Fibroblast of mammary gland (primary cell): Measurements from ENCODE around the gene LY86.

Experiments
- DNase-seq: peaks from one replicate; pipeline ENCODE4 v3.0.0-alpha.2; 2010; ENCODE audit warnings: low read depth
- H3K4me3 ChIP-seq: 2 replicates; pipeline ENCODE4 v1.5.1; 2011; ENCODE audit warnings: low read depth, mild to moderate bottlenecking, low read length, moderate library complexity; ENCODE audit not compliant: control insufficient read depth
- CTCF ChIP-seq: conservative IDR thresholded peaks from 2 replicates; pipeline ENCODE4 v1.5.1; 2011; ENCODE audit warnings: low read depth, low read length, inconsistent platforms; ENCODE audit not compliant: control insufficient read depth, insufficient read depth

The LY86 gene

GRCh38 chr6:6588064-6588923 is at the start of gene LY86:
TSS of gene LY86 (plus strand) at chr6:6588720. CDS start at chr6:6588735, 15 bp downstream.
- H3K4me3 ChIP-seq, result no peak within 1 kb of the TSS
- no peak for DNase-seq
- no peak for TF ChIP-seq CTCF

DNA sequence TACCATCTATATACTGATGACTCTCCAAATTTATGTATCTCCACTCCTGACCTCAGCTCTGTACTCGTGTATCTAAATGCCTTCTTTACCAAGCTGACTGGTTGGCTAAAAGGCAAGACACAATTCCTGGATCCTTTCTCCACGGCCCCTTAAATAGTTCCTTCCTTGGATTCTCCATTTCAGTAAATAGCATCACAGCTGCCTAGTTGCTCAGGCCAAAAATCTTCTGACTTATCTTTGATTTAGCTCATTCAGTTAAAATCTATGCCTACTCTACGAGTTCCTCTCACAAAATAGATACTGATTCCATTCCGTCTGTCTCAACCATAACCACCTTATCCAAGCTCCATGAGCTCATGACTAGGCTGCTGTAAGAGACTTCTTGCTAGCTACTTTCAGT is 49.5 kb upstream of the LY86 start:
- no peak for TF ChIP-seq CTCF
- DNase-seq, result no peak
- no peak overlapping the region for H3K4me3 ChIP-seq

DNA sequence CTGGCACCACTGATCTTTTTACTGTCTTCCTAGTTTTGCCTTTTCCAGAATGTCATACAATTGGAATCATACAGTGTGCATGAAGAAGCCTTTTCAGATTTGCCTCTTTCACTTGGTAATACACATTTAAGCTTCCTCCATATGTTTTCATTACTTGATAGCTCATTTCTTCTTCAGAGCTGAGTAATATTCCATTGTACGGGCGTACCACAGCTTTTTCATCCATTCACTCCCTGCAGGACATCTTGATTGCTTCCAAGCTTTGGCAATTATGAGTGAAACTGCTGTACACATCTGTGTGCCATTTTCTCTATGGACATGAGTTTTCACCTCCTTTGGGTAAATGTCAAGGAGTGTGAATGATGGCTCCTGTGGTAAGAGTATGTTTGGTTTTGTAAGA is 46.2 kb upstream of the LY86 start:
- TF ChIP-seq CTCF, result no peak
- H3K4me3 ChIP-seq, result no peak overlapping the region
- no peak for DNase-seq

- no peak for DNase-seq
- no peak overlapping the region for H3K4me3 ChIP-seq
- no peak for TF ChIP-seq CTCF
Observed at GRCh38 chr6:6543181-6543879, 45.2 kb upstream of the LY86 start.

DNA sequence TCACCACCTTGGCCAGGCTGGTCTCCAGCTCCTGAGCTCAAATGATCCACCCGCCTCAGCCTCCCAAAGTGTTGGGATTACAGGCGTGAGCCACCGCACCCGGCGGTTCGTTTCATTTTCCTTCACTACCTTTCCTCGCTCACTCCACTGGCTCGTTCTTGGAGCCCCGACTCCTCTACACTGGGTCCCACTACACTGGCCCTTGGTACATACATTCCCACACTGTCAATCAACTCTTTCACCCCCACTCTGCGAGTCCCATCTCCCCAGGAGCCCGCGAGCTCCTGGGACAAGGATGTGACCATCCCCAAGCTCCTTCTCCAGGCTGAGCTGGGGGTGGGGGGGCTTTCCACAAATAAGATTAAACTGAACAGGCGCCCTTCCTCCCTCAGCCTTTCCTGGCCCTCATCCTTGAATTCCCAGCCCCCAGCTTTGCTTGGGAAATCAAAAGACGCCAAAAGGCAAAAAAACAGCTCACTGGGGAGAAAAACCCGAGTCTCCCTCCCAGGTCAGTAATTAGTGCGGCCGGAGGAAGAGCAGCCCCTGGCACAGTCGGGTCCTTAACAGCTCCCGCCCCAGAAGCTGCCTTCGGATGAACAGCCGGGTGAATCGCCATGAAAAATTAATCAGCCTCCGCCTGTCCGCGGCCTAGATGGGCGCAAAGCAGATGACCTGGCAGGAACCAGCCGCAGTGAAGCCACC is 42.8 kb upstream of the LY86 start:
- DNase-seq, result no peak
- H3K4me3 ChIP-seq, result no peak overlapping the region
- TF ChIP-seq CTCF, result no peak

- TF ChIP-seq CTCF, result no peak
- peak overlapping the region; percentile 20 for H3K4me3 ChIP-seq
- peak; percentile 8 for DNase-seq
Observed at GRCh38 chr6:6546318-6547109, 42.0 kb upstream of the LY86 start.
